HepG2 (cell line): ENCODE results near the gene GNAT2. TPM values are rescaled to one million over a fixed set of nuclear protein-coding genes. Genes with fewer than 3 reads are reported as not detected.

Source experiments
- ATAC-seq: fragments of 200-7000 bp; cut with Tn5 transposase; 3 replicates; pipeline ENCODE4 v1.9.1; 2020; ENCODE audit warnings: mild to moderate bottlenecking, moderate library complexity
- BruUV-seq: library from RNA; stranded (reverse); fragments of 400-500 nt; replicated peaks from 2 replicates; lab custom pipeline; 2021; lab: Mats Ljungman, UMichigan
- CTCF ChIA-PET: fragments of 300-600 bp; formaldehyde crosslinking; extraction: SDS; loops from one replicate; lab custom pipeline; 2021; ENCODE audit warnings: low total read pairs, inconsistent platforms, low intra/inter-chr PET ratio; lab: Yijun Ruan, JAX
- POLR2A ChIA-PET: fragments of 350-600 bp; sonication (Branson Sonifier 250); formaldehyde crosslinking; loops from one replicate; lab custom pipeline; 2020; ENCODE audit warnings: antibody characterized with exemption, inconsistent platforms; lab: Yijun Ruan, JAX
- DNase-seq: peaks from one replicate; pipeline ENCODE4 v3.0.0-alpha.2; 2015; ENCODE audit warnings: low spot score
- FAIRE-seq: peaks from 3 replicates; lab custom pipeline; 2011; peaks lifted over from hg19 to GRCh38; lab: Jason Lieb, UNC
- H2AFZ ChIP-seq: one replicate; pipeline ENCODE4 v1.6.1; 2011; ENCODE audit warnings: low read length, inconsistent platforms
- H3K27ac ChIP-seq: fragments of 300-600 bp; 3 replicates; pipeline ENCODE4 v1.8.0; 2011; ENCODE audit warnings: mixed run types, mild to moderate bottlenecking, mixed read lengths, low read length, inconsistent platforms; ENCODE audit not compliant: insufficient read depth; ENCODE audit errors: extremely low read length
- H3K27me3 ChIP-seq, 2 experiments: fragments of 200-600 bp in 1 of 2; 2 replicates in 1 of 2; 3 replicates in 1 of 2; pipeline versions ENCODE4 v1.6.0 to v1.8.0; 2011; ENCODE audit warnings: low read length in 2 of 2, mild to moderate bottlenecking in 2 of 2, moderate library complexity in 2 of 2, inconsistent platforms in 1 of 2; ENCODE audit not compliant: insufficient read depth in 2 of 2, control insufficient read depth in 1 of 2
- H3K36me3 ChIP-seq, 2 experiments: fragments of 200-600 bp in 1 of 2; replicated peaks in 1 of 2; 2 replicates in 1 of 2; 3 replicates in 1 of 2; pipeline versions ENCODE4 v1.5.1 to v1.8.0; 2011; ENCODE audit warnings: low read length in 2 of 2, inconsistent platforms in 1 of 2; ENCODE audit not compliant: insufficient read depth in 2 of 2, control insufficient read depth in 1 of 2
- H3K4me1 ChIP-seq: 2 replicates; pipeline ENCODE4 v1.5.1; 2012; ENCODE audit warnings: low read length, inconsistent platforms; ENCODE audit not compliant: insufficient read depth
- H3K4me2 ChIP-seq: 2 replicates; pipeline ENCODE4 v1.6.0; 2011; ENCODE audit warnings: low read depth, low read length, inconsistent platforms
- H3K4me3 ChIP-seq, 3 experiments: fragments of 200-600 bp in 1 of 3; sonication (generic), shearing (Covaris generic) in 1 of 3; replicated peaks in 1 of 3; 2 replicates each; pipeline ENCODE4 v1.5.1; 2011 to 2016; ENCODE audit warnings: low read length in 3 of 3, inconsistent platforms in 2 of 3, low read depth in 2 of 3, mild to moderate bottlenecking in 2 of 3, control low read depth in 1 of 3, mixed read lengths in 1 of 3; ENCODE audit not compliant: insufficient read depth in 1 of 3
- H3K79me2 ChIP-seq: one replicate; pipeline ENCODE4 v1.6.1; 2011; ENCODE audit warnings: low read length, inconsistent platforms; ENCODE audit not compliant: insufficient read depth
- H3K9ac ChIP-seq: 2 replicates; pipeline ENCODE4 v1.6.0; 2011; ENCODE audit warnings: mild to moderate bottlenecking, low read depth, low read length, inconsistent platforms; ENCODE audit not compliant: insufficient read depth
- H3K9me3 ChIP-seq: 2 replicates; pipeline ENCODE4 v1.5.1; 2012; ENCODE audit warnings: mild to moderate bottlenecking, low read length
- H4K20me1 ChIP-seq: 2 replicates; pipeline ENCODE4 v1.6.0; 2011; ENCODE audit warnings: inconsistent platforms, mild to moderate bottlenecking, low read length, moderate library complexity; ENCODE audit not compliant: insufficient read depth
- CHD4 ChIP-seq: fragments of 200-600 bp; sonication (generic); IDR thresholded peaks from 2 replicates; pipeline ENCODE4 v1.7.0; 2017; ENCODE audit warnings: mild to moderate bottlenecking, low read length, borderline replicate concordance
- DNMT3B ChIP-seq: conservative IDR thresholded peaks from 2 replicates; pipeline ENCODE4 v1.6.1; 2016; ENCODE audit warnings: missing biosample characterization, control low read depth
- ESRRA ChIP-seq: sonication (generic); formaldehyde crosslinking; IDR thresholded peaks from 2 replicates; pipeline ENCODE4 v1.5.1; 2020; ENCODE audit warnings: mild to moderate bottlenecking, low read depth, missing genetic modification reagents
- FOXK2 ChIP-seq: fragments of 450-650 bp; IDR thresholded peaks from 2 replicates; pipeline ENCODE4 v1.6.1; 2016
- FOXP1 ChIP-seq, 2 experiments: fragments of 450-650 bp in 1 of 2; IDR thresholded peaks; 2 replicates each; pipeline ENCODE4 v1.6.1; 2017 to 2018; ENCODE audit warnings: antibody characterized with exemption in 1 of 2
- HCFC1 ChIP-seq: fragments of 150-350 bp; IDR thresholded peaks from 2 replicates; pipeline ENCODE4 v1.6.1; 2014; ENCODE audit warnings: low read depth, low read length
- PCBP2 ChIP-seq: fragments of 200-400 bp; formaldehyde crosslinking; optimal IDR thresholded peaks from 2 replicates; pipeline ENCODE3; 2018; ENCODE audit warnings: low read length, low read depth; ENCODE audit not compliant: poor library complexity, severe bottlenecking
- PLRG1 ChIP-seq: fragments of 450-650 bp; conservative IDR thresholded peaks from 2 replicates; pipeline ENCODE4 v1.6.1; 2016
- SOX13 ChIP-seq, 3 experiments: fragments of 450-650 bp in 1 of 3; sonication (generic) in 1 of 3; formaldehyde crosslinking in 1 of 3; IDR thresholded peaks in 2 of 3; conservative IDR thresholded peaks in 1 of 3; 2 replicates each; pipeline versions ENCODE4 v1.5.0 to v1.6.1; 2016 to 2020; ENCODE audit warnings: antibody characterized with exemption in 1 of 3, mild to moderate bottlenecking in 1 of 3, missing compliant biosample characterization in 1 of 3, missing genetic modification reagents in 1 of 3, moderate library complexity in 1 of 3
- SPEN ChIP-seq: sonication (generic); formaldehyde crosslinking; IDR thresholded peaks from 2 replicates; pipeline ENCODE4 v1.5.1; 2020; ENCODE audit warnings: low read depth, mild to moderate bottlenecking, missing genetic modification reagents
- ZNF160 ChIP-seq: sonication (generic); formaldehyde crosslinking; IDR thresholded peaks from 2 replicates; pipeline ENCODE4 v1.8.0; 2022; ENCODE audit warnings: mild to moderate bottlenecking, inconsistent platforms, missing genetic modification reagents
- ZNF431 ChIP-seq: sonication (generic); formaldehyde crosslinking; IDR thresholded peaks from 2 replicates; pipeline ENCODE4 v1.9.0; 2022; ENCODE audit warnings: missing genetic modification reagents, low read depth, mild to moderate bottlenecking, borderline replicate concordance
- ZNF567 ChIP-seq: sonication (generic); formaldehyde crosslinking; IDR thresholded peaks from 2 replicates; pipeline ENCODE4 v1.8.1; 2023; ENCODE audit warnings: mild to moderate bottlenecking, missing genetic modification reagents, borderline replicate concordance
- ZNF83 ChIP-seq: sonication (generic); formaldehyde crosslinking; IDR thresholded peaks from 2 replicates; pipeline ENCODE4 v1.4.0; 2020; ENCODE audit warnings: missing genetic modification reagents, mild to moderate bottlenecking, borderline replicate concordance
- ZNF883 ChIP-seq: sonication (generic); formaldehyde crosslinking; IDR thresholded peaks from 2 replicates; pipeline ENCODE4 v1.5.1; 2020; ENCODE audit warnings: mild to moderate bottlenecking, missing genetic modification reagents; ENCODE audit errors: not compliant biosample characterization
- ZNF891 ChIP-seq: sonication (generic); formaldehyde crosslinking; IDR thresholded peaks from 2 replicates; pipeline ENCODE4 v1.5.0; 2020; ENCODE audit warnings: mild to moderate bottlenecking, missing genetic modification reagents
- ZSCAN22 ChIP-seq: sonication (generic); formaldehyde crosslinking; IDR thresholded peaks from 2 replicates; pipeline ENCODE4 v1.4.0; 2020; ENCODE audit warnings: mild to moderate bottlenecking, missing genetic modification reagents
- WGBS: methylation state at CpG from one replicate; pipeline ENCODE4 v1.1.6; 2017; ENCODE audit warnings: low lambda C conversion rate; 5-methylcytosine and 5-hydroxymethylcytosine counted together
- in situ Hi-C: cut with HindIII; loops from 2 replicates; pipeline ENCODE4 v1.10.0; 2017; ENCODE audit warnings: low pct_unique_long_range_greater_than_20kb; ENCODE audit not compliant: extremely low pct_ligation_motif_present
- intact Hi-C: fragments of 100-400 bp; cut with micrococcal nuclease; formaldehyde crosslinking; loops from one replicate; pipeline ENCODE4 v1.10.0; 2022; ENCODE audit not compliant: unreplicated experiment
- polyA plus RNA-seq, 8 experiments: library from polyadenylated mRNA; depleted of rRNA in 3 of 8; stranded (reverse) in 7 of 8; unstranded in 1 of 8; fragments of >200 nt; fragmentation: Illumina TruSeq in 4 of 8; extraction: Trizol in 4 of 8; gene quantifications; 2 replicates each; pipeline versions ENCODE4 v1.2.1 to v1.2.3, GENCODE V29; 2011 to 2016; ENCODE audit warnings: low read depth in 4 of 8, missing spikeins in 1 of 8, mixed read lengths in 1 of 8; ENCODE audit not compliant: insufficient read depth in 1 of 8
- total RNA-seq, 5 experiments: library from RNA; depleted of rRNA; stranded (reverse); fragments of >200 nt; fragmentation: Illumina TruSeq; extraction: Trizol; gene quantifications; 2 replicates each; pipeline ENCODE4 v1.2.3, GENCODE V29; 2016; ENCODE audit warnings: low read depth in 1 of 5
- TF ChIP-seq, protein P1 (sequence below): sonication (generic); formaldehyde crosslinking; IDR thresholded peaks from 2 replicates; pipeline ENCODE4 v1.4.0; 2020; ENCODE audit warnings: missing genetic modification reagents

Gene GNAT2
- total and polyA plus RNA-seq, 2 of the 13 experiments (the other 11 are each of a cell fraction or from before 2014, with no cell fraction given) = 0.08 to 0.20 TPM

GRCh38 chr1:109652402-109652801, 33.0 kb upstream of the GNAT2 start:
- POLR2A ChIA-PET = no interaction called here
- Histone ChIP-seq H2AFZ (no peak overlapping the region), H3K9ac (no peak overlapping the region), H3K4me2 (no peak overlapping the region), H3K27me3 (0 out of 5 replicates have a peak, but pooled peaks cover 0 to 4% of the 10 kb centered on the region in 2 experiments), H3K79me2 (no peaks in the 10 kb centered on the region), H3K36me3 (no peaks in the 10 kb centered on the region), H3K4me3 (no peak overlapping the region), H3K27ac (no peak overlapping the region), H3K4me1 (peaks cover 23% of the 10 kb centered on the region), H3K9me3 (no peaks in the 10 kb centered on the region), H4K20me1 (no peaks in the 10 kb centered on the region)
- BruUV-seq = no TSS peak
- ATAC-seq = no peak
- no peak for FAIRE-seq
- TF ChIP-seq ZNF883 (CRISPR knock-in tag) = no peak
- no peak for TF ChIP-seq PLRG1
- no peak for TF ChIP-seq ZSCAN22 (CRISPR knock-in tag)
- TF ChIP-seq FOXK2 = no peak
- TF ChIP-seq SOX13 (IDR thresholded peaks at IDR 0.05) = no peak
- TF ChIP-seq SOX13 (CRISPR knock-in tag; conservative IDR thresholded peaks at IDR 0.05 in 1 of 2, IDR thresholded peaks at IDR 0.05 in 1 of 2) = no peak
- no peak for TF ChIP-seq CHD4
- no peak for TF ChIP-seq ZNF567 (CRISPR knock-in tag)
- no peak for TF ChIP-seq ESRRA (CRISPR knock-in tag)
- no peak for TF ChIP-seq PCBP2
- TF ChIP-seq ZNF431 (CRISPR knock-in tag) = no peak
- no peak for TF ChIP-seq ZNF891
- no peak for TF ChIP-seq DNMT3B (CRISPR knock-in tag)
- no peak for TF ChIP-seq HCFC1
- no peak for TF ChIP-seq ZNF83 (CRISPR knock-in tag)
- no peak for TF ChIP-seq FOXP1 (IDR thresholded peaks at IDR 0.05)
- no peak for TF ChIP-seq FOXP1 (CRISPR knock-in tag; IDR thresholded peaks at IDR 0.05)
- TF ChIP-seq SPEN = no peak
- TF ChIP-seq, protein P1, sequence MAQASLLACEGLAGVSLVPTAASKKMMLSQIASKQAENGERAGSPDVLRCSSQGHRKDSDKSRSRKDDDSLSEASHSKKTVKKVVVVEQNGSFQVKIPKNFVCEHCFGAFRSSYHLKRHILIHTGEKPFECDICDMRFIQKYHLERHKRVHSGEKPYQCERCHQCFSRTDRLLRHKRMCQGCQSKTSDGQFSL (CRISPR knock-in tag) = no peak
- no peak for TF ChIP-seq ZNF160
- CTCF ChIA-PET = no interaction called here
- intact Hi-C loops (no loop called here), in situ Hi-C loops (no loop called here)
- 13% methylated on average over 2 of the region's 2 CpGs for WGBS
- DNase-seq = no peak
